DND-41 (cell line): ENCODE measurements around the gene LRRC9.

Experiments
- EZH2 ChIP-seq: IDR thresholded peaks from 3 replicates; pipeline ENCODE4 v1.6.1; 2012; ENCODE audit warnings: borderline replicate concordance, low read depth, mild to moderate bottlenecking, moderate library complexity, low read length, inconsistent platforms; ENCODE audit not compliant: severe bottlenecking
- TF ChIP-seq, protein P1 (sequence below): IDR thresholded peaks from 2 replicates; pipeline ENCODE4 v1.5.1; 2012; ENCODE audit warnings: borderline replicate concordance, low read length, moderate library complexity, mild to moderate bottlenecking; ENCODE audit not compliant: poor library complexity, severe bottlenecking; ENCODE audit errors: extremely low read depth

DNA sequence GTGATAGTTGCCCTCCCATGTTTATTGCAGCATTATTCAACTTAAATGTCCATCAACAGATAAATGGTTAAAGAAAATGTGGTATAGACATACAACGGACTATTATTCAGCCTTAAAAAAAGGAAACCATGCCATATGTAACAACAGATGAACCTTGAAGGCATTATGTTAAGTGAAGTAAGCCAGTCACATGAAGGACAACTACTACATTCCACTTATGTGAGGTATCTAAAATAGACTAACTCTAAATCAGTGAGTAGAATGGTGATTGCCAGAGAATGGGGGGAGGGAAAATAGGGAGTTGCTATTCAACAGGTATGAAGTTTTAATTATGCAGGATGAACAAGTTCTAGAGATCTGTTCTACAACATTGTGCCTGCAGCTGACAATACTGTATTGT lies 181.8 kb downstream of the LRRC9 start:
- TF ChIP-seq EZH2, result no peak
- TF ChIP-seq, protein P1, sequence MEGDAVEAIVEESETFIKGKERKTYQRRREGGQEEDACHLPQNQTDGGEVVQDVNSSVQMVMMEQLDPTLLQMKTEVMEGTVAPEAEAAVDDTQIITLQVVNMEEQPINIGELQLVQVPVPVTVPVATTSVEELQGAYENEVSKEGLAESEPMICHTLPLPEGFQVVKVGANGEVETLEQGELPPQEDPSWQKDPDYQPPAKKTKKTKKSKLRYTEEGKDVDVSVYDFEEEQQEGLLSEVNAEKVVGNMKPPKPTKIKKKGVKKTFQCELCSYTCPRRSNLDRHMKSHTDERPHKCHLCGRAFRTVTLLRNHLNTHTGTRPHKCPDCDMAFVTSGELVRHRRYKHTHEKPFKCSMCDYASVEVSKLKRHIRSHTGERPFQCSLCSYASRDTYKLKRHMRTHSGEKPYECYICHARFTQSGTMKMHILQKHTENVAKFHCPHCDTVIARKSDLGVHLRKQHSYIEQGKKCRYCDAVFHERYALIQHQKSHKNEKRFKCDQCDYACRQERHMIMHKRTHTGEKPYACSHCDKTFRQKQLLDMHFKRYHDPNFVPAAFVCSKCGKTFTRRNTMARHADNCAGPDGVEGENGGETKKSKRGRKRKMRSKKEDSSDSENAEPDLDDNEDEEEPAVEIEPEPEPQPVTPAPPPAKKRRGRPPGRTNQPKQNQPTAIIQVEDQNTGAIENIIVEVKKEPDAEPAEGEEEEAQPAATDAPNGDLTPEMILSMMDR, result no peak
